Ishikawa (cell line): Measurements from ENCODE around the gene DNAJC17.

ENCODE experiments used
- CREB1 ChIP-seq: IDR thresholded peaks from 2 replicates; pipeline ENCODE4 v1.6.1; 2012; ENCODE audit warnings: low read depth
- NFIC ChIP-seq: IDR thresholded peaks from 2 replicates; pipeline ENCODE4 v1.6.1; 2012
- RAD21 ChIP-seq: IDR thresholded peaks from 2 replicates; pipeline ENCODE4 v1.6.1; 2012; ENCODE audit warnings: low read depth
- TCF12 ChIP-seq: IDR thresholded peaks from 2 replicates; pipeline ENCODE4 v1.6.1; 2012; ENCODE audit warnings: low read depth

GRCh38 chr15:40844696-40845030, 37.4 kb upstream of the DNAJC17 start:
- TF ChIP-seq NFIC (no peak), TCF12 (no peak), CREB1 (no peak), RAD21 (no peak)
